ENCODE results near the gene FCER2. TPM values are rescaled to one million over a fixed set of nuclear protein-coding genes. Genes with fewer than 3 reads are reported as not detected.

Gene FCER2
- total and polyA plus RNA-seq, 2 of the 13 experiments (the other 11 are each of a cell fraction or from before 2014, with no cell fraction given), result not detected

DNA sequence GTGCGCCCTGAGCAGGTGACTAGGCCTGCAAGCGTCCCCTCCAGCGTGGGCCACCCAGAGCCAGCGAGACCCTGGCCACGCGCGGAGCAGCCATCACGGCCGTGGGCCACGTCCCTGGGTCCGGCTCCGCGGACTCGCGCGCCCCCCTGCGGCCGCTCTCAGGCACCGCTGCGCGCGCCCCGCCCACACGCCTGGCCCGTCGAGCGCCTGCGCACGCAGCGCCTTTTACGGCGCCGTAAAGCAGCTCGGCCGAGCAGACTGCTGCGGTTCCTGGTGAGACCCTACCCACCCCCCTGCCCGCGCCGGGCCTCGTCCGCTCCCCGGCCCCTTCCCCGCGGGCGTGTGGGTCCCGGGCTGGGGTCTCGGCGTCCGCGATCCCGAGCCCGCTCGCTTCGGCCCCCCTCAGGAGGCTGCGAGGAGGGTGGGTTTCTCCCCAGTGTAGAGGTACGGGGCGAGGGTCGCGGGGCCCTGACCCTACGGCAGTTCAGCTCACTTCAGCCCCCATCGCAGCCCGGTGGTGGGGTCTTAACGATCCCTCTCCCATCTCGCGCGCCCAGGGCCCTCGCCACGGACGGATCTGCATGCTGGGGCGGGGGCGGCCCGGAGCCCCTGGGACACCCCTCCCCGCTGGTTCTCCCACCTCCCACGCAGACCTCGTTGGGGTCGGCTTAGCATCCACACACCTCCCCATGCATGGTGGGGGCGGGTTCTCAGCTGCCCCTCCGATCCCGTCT, 21.2 kb downstream of the FCER2 start, which contains the start of gene TRAPPC5 (continued):
- TF ChIP-seq, protein P1, sequence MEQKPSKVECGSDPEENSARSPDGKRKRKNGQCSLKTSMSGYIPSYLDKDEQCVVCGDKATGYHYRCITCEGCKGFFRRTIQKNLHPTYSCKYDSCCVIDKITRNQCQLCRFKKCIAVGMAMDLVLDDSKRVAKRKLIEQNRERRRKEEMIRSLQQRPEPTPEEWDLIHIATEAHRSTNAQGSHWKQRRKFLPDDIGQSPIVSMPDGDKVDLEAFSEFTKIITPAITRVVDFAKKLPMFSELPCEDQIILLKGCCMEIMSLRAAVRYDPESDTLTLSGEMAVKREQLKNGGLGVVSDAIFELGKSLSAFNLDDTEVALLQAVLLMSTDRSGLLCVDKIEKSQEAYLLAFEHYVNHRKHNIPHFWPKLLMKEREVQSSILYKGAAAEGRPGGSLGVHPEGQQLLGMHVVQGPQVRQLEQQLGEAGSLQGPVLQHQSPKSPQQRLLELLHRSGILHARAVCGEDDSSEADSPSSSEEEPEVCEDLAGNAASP (CRISPR knock-in tag; IDR thresholded peaks at IDR 0.05; ENCODE audit: borderline replicate concordance), result no peak
- TF ChIP-seq MXD4 (CRISPR knock-in tag; IDR thresholded peaks at IDR 0.05), result no peak; the same call in 1 of the 2 replicates
- no peak for TF ChIP-seq ARNT (IDR thresholded peaks at IDR 0.05)
- 0 out of 2 replicates have a peak, but pooled peaks have one; percentile 9 for TF ChIP-seq ZNF609 (CRISPR knock-in tag; IDR thresholded peaks at IDR 0.05; ENCODE audit: borderline replicate concordance)
- peak; percentile 90 for TF ChIP-seq CTCF (CRISPR knock-in tag; IDR thresholded peaks at IDR 0.05)
- peak; percentile 87 for TF ChIP-seq ZNF274 (CRISPR knock-in tag; IDR thresholded peaks at IDR 0.05)
- peak; percentile 60; the same call in 1 of the 2 replicates for TF ChIP-seq ZBTB7B (CRISPR knock-in tag; IDR thresholded peaks at IDR 0.05)
- no peak for TF ChIP-seq MEF2D (CRISPR knock-in tag; IDR thresholded peaks at IDR 0.05)
- TF ChIP-seq CENPX (CRISPR knock-in tag; IDR thresholded peaks at IDR 0.05), result no peak
- TF ChIP-seq MAZ (IDR thresholded peaks at IDR 0.05; ENCODE audit: borderline replicate concordance, low read depth, low read length), result peak; percentile 43; the same call in 1 of the 2 replicates
- TF ChIP-seq MAZ (CRISPR knock-in tag; IDR thresholded peaks at IDR 0.05; ENCODE audit: low read depth), result peak; percentile 90
- TF ChIP-seq SPEN (CRISPR knock-in tag; IDR thresholded peaks at IDR 0.05; ENCODE audit: low read depth), result peak; percentile 86
- TF ChIP-seq, protein P2, sequence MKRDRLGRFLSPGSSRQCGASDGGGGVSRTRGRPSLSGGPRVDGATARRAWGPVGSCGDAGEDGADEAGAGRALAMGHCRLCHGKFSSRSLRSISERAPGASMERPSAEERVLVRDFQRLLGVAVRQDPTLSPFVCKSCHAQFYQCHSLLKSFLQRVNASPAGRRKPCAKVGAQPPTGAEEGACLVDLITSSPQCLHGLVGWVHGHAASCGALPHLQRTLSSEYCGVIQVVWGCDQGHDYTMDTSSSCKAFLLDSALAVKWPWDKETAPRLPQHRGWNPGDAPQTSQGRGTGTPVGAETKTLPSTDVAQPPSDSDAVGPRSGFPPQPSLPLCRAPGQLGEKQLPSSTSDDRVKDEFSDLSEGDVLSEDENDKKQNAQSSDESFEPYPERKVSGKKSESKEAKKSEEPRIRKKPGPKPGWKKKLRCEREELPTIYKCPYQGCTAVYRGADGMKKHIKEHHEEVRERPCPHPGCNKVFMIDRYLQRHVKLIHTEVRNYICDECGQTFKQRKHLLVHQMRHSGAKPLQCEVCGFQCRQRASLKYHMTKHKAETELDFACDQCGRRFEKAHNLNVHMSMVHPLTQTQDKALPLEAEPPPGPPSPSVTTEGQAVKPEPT (CRISPR knock-in tag; IDR thresholded peaks at IDR 0.05; ENCODE audit: low read depth), result 0 out of 2 replicates have a peak, but pooled peaks have one; percentile 50
- peak; percentile 69; the same call in 1 of the 2 replicates for TF ChIP-seq ARID4A (CRISPR knock-in tag; IDR thresholded peaks at IDR 0.05; ENCODE audit: borderline replicate concordance)
